Mammary microvascular endothelial cell (primary cell): ENCODE measurements around the gene SLC35F1. TPM values are rescaled to one million over a fixed set of nuclear protein-coding genes. Genes with fewer than 3 reads are reported as not detected.

ENCODE experiments used
- total RNA-seq: library from RNA; depleted of rRNA; stranded (reverse); fragments of >200 nt; gene quantifications from 2 replicates; pipeline ENCODE4 v1.2.3, GENCODE V29; 2015

Gene SLC35F1
- total RNA-seq: not detected in 2 replicates

GRCh38 chr6:117906958-117907600 is at the start of gene SLC35F1:
Gene SLC35F1 (plus strand): TSS chr6:117907264.

Other genes with a start within 250 kb of the SLC35F1 start
- gene NUS1, start 231.8 kb upstream of the SLC35F1 start, total RNA-seq: 15.7 and 16.9 TPM in 2 replicates